Measurements from ENCODE around the gene PEX13. TPM values are rescaled to one million over a fixed set of nuclear protein-coding genes. Genes with fewer than 3 reads are reported as not detected.

PEX13 gene
- total and polyA plus RNA-seq, 10 of the 15 experiments (the other 5 are each of a cell fraction or from before 2014, with no cell fraction given) = 2.6 to 27.6 (median 17.8) TPM

DNA sequence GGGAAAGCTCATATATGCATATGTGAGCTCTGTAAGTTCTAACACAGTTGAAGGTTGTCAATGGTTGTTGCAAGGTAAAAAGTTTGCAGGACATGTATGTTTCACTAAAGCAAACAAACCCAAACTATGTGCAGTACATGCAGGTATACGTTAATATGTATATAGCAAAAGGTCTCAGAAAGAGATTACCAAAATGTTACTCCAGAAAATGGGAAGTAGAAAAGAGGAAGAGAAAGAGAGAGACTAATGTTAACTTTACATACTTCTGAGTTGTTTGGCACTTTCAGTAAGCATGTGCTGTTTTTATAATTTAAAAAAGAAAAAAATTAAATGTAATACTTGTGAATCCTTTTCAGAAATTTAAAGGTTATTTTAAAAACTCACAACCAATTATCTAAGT, 32.8 kb upstream of the PEX13 start:
- ChIA-PET SMC1A (ENCODE audit: uncharacterized antibody, unreplicated experiment) (interaction anchor here (0.6 to 4.2 kb wide), 3 partner anchors 18 to 99 kb away, joined by 3 to 41 read pairs (median 3); no protein-coding TSS in a partner anchor), POLR2A (interaction anchor here (1.2 kb wide), 1 partner anchor 146 kb away, joined by 3 read pairs; no protein-coding TSS in a partner anchor), RAD21 (ENCODE audit: unreplicated experiment) (interaction anchor here (1.0 kb wide), 1 partner anchor 98 kb away, joined by 3 read pairs; no protein-coding TSS in a partner anchor), CTCF (interaction anchor here (0.6 to 1.3 kb wide), 3 partner anchors 10 to 14 kb away, joined by 3 read pairs; no protein-coding TSS in a partner anchor)
- FAIRE-seq (peak; percentile 92), DNase-seq (ENCODE audit: low read depth, low spot score) (no peak), ATAC-seq (peak; percentile 76)
- H3K36me3 ChIP-seq (ENCODE audit: control insufficient read depth in 2 of 2, insufficient read depth in 2 of 2, low read length in 1 of 2) = no peaks in the 10 kb centered on the region; a peak in 1 of 4 replicates
- no peaks in the 10 kb centered on the region for H3K27me3 ChIP-seq (replicated peaks in 1 of 2; ENCODE audit: control insufficient read depth in 2 of 2, insufficient read depth in 2 of 2, low read length in 1 of 2)
- H4K20me1 ChIP-seq (ENCODE audit: control insufficient read depth, insufficient read depth) = no peaks in the 10 kb centered on the region
- in situ Hi-C loops (cut with MboI) = no loop called here
- intact Hi-C loops (cut with micrococcal nuclease; ENCODE audit: unreplicated experiment) = no loop called here
- peaks cover 26% of the 10 kb centered on the region for H3K4me1 ChIP-seq (ENCODE audit: control insufficient read depth, insufficient read depth, low read length)
- H3K27ac ChIP-seq (ENCODE audit: control insufficient read depth, insufficient read depth) = peak overlapping the region; percentile 12
- no peak overlapping the region for H3K9ac ChIP-seq (ENCODE audit: control insufficient read depth, insufficient read depth, low read length)
- H3K4me2 ChIP-seq (ENCODE audit: control insufficient read depth, insufficient read depth) = peak overlapping the region; percentile 57
- BruUV-seq (replicated peaks) = no TSS peak
- H3K79me2 ChIP-seq (ENCODE audit: control insufficient read depth, insufficient read depth, low read length) = no peaks in the 10 kb centered on the region
- H3K9me3 ChIP-seq (replicated peaks; ENCODE audit: control insufficient read depth, insufficient read depth, low read length) = no peaks in the 10 kb centered on the region
- WGBS (ENCODE audit: insufficient coverage, insufficient replicate concordance, low lambda C conversion rate, missing lambda C conversion rate) = 6% methylated on average over 1 of the region's 1 CpG
- H2AFZ ChIP-seq (ENCODE audit: control insufficient read depth, low read depth, low read length) = no peak overlapping the region
- no peak overlapping the region for H3K4me3 ChIP-seq
- no peak for TF ChIP-seq MTA3 (IDR thresholded peaks at IDR 0.05; ENCODE audit: borderline replicate concordance, low read length)
- no peak for TF ChIP-seq CHD4 (IDR thresholded peaks at IDR 0.05)
- no peak for TF ChIP-seq PAX8 (IDR thresholded peaks at IDR 0.05)
- no peak for TF ChIP-seq YBX1 (IDR thresholded peaks at IDR 0.05)
- TF ChIP-seq, protein P1, sequence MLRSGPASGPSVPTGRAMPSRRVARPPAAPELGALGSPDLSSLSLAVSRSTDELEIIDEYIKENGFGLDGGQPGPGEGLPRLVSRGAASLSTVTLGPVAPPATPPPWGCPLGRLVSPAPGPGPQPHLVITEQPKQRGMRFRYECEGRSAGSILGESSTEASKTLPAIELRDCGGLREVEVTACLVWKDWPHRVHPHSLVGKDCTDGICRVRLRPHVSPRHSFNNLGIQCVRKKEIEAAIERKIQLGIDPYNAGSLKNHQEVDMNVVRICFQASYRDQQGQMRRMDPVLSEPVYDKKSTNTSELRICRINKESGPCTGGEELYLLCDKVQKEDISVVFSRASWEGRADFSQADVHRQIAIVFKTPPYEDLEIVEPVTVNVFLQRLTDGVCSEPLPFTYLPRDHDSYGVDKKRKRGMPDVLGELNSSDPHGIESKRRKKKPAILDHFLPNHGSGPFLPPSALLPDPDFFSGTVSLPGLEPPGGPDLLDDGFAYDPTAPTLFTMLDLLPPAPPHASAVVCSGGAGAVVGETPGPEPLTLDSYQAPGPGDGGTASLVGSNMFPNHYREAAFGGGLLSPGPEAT (IDR thresholded peaks at IDR 0.05; ENCODE audit: low read depth) = peak; percentile 76
- TF ChIP-seq NFIC (IDR thresholded peaks at IDR 0.05; ENCODE audit: low read depth, low read length) = peak; percentile 65; the same call in 1 of the 2 replicates
- TF ChIP-seq RBBP5 (conservative IDR thresholded peaks at IDR 0.05) = no peak
- no peak for TF ChIP-seq CREB1 (IDR thresholded peaks at IDR 0.05; ENCODE audit: low read depth)
- TF ChIP-seq IKZF2 (IDR thresholded peaks at IDR 0.05) = peak; percentile 88 to 95
- peak; percentile 71; the same call in 1 of the 2 replicates for TF ChIP-seq IKZF1 (conservative IDR thresholded peaks at IDR 0.05)
- TF ChIP-seq POU2F2 (IDR thresholded peaks at IDR 0.05; ENCODE audit: borderline replicate concordance, low read depth, low read length) = no peak
- no peak for TF ChIP-seq HDAC2 (IDR thresholded peaks at IDR 0.05)
- TF ChIP-seq, protein P2, sequence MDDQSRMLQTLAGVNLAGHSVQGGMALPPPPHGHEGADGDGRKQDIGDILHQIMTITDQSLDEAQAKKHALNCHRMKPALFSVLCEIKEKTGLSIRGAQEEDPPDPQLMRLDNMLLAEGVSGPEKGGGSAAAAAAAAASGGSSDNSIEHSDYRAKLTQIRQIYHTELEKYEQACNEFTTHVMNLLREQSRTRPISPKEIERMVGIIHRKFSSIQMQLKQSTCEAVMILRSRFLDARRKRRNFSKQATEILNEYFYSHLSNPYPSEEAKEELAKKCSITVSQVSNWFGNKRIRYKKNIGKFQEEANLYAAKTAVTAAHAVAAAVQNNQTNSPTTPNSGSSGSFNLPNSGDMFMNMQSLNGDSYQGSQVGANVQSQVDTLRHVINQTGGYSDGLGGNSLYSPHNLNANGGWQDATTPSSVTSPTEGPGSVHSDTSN (IDR thresholded peaks at IDR 0.05; ENCODE audit: insufficient replicate concordance, low read depth, low read length) = no peak
- TF ChIP-seq GABPA (IDR thresholded peaks at IDR 0.05; ENCODE audit: low read depth) = no peak
- TF ChIP-seq MTA2 (IDR thresholded peaks at IDR 0.05; ENCODE audit: low read depth) = peak; percentile 54; the same call in 1 of the 2 replicates
- TF ChIP-seq, protein P3, sequence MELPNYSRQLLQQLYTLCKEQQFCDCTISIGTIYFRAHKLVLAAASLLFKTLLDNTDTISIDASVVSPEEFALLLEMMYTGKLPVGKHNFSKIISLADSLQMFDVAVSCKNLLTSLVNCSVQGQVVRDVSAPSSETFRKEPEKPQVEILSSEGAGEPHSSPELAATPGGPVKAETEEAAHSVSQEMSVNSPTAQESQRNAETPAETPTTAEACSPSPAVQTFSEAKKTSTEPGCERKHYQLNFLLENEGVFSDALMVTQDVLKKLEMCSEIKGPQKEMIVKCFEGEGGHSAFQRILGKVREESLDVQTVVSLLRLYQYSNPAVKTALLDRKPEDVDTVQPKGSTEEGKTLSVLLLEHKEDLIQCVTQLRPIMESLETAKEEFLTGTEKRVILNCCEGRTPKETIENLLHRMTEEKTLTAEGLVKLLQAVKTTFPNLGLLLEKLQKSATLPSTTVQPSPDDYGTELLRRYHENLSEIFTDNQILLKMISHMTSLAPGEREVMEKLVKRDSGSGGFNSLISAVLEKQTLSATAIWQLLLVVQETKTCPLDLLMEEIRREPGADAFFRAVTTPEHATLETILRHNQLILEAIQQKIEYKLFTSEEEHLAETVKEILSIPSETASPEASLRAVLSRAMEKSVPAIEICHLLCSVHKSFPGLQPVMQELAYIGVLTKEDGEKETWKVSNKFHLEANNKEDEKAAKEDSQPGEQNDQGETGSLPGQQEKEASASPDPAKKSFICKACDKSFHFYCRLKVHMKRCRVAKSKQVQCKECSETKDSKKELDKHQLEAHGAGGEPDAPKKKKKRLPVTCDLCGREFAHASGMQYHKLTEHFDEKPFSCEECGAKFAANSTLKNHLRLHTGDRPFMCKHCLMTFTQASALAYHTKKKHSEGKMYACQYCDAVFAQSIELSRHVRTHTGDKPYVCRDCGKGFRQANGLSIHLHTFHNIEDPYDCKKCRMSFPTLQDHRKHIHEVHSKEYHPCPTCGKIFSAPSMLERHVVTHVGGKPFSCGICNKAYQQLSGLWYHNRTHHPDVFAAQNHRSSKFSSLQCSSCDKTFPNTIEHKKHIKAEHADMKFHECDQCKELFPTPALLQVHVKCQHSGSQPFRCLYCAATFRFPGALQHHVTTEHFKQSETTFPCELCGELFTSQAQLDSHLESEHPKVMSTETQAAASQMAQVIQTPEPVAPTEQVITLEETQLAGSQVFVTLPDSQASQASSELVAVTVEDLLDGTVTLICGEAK (IDR thresholded peaks at IDR 0.05; ENCODE audit: borderline replicate concordance) = no peak
- TF ChIP-seq, protein P4, sequence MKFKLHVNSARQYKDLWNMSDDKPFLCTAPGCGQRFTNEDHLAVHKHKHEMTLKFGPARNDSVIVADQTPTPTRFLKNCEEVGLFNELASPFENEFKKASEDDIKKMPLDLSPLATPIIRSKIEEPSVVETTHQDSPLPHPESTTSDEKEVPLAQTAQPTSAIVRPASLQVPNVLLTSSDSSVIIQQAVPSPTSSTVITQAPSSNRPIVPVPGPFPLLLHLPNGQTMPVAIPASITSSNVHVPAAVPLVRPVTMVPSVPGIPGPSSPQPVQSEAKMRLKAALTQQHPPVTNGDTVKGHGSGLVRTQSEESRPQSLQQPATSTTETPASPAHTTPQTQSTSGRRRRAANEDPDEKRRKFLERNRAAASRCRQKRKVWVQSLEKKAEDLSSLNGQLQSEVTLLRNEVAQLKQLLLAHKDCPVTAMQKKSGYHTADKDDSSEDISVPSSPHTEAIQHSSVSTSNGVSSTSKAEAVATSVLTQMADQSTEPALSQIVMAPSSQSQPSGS (IDR thresholded peaks at IDR 0.05; ENCODE audit: low read length) = peak; percentile 30; the same call in 1 of the 2 replicates
- peak; percentile 88 for TF ChIP-seq SPI1 (IDR thresholded peaks at IDR 0.05; ENCODE audit: borderline replicate concordance, insufficient read depth, low read depth, low read length)

All from GM12878 (cell line).